ENCODE results near the gene RGS19. TPM values are rescaled to one million over a fixed set of nuclear protein-coding genes. Genes with fewer than 3 reads are reported as not detected.

The RGS19 gene
- total RNA-seq, 1 donor from 2014 or later: 31.5 TPM

DNA sequence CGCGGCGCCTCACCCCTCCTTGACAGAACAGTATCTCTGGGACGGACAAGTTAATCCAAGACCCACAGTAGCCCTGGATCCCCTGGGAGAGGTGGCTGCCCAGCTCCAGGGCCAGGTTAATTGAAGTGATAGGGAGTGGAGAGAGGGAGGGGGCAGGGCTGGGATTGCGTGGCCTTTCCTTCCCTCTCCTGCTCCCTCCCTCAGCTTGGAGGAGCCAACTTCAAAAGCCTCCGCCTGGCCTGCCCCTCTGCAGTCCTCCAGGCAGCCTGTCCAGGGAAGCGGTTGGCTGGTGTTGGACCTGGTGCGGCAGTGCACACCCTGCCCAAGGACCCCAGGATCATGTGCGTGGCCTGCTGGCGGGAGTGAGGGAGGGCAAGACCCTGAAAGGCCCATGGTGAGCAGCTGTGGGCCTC lies 43.4 kb downstream of the RGS19 start, which contains the start of gene C20orf204:
Gene C20orf204, plus strand, starts transcription at position 250 of the 413 bp plus-strand sequence. Its CDS starts 142 bp downstream, at position 392.
- DNase-seq (ENCODE audit: low spot score): no peak

DNA sequence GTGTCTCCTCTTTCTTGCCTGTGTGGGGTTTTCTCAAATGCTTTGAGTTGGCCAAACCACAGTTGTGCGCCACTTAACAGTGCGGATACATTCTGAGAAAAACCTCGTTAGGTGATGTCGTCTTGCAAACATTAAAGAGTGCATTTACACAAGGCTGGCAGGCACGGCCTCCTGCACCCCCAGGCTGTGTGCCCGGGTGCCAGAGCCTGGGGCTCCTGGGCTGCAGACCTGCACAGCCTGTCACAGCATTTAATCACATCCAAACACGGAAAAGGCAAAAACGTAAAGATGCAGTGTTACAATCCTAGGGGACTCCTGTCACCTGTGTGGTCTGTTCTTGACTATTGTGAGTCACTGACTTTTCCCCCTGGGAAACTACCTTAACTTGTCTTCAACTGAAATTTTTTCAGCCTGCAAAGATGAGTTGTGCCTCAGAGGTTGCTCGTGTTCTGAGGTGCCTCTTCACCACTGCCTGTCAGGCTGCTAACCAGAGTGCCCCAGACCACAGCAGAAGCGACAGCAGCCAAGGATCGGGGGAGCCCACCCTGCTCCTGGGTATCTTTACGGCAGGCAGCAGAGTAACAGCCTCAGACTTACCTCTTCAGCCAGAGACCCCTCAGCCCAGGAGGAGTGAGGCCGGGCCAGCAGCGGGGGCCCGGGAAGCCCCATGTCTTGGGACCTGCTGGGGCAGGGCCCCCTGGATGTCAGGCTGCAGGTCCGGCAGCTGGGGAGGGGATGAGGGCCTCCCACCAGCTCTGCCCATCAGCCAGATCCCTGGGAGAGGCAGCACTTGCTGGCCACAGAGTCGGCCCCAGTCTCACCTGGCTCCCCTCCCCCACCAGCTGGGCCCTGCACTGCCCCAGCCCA lies 44.0 kb downstream of the RGS19 start:
- DNase-seq (ENCODE audit: low spot score): no peak

DNA sequence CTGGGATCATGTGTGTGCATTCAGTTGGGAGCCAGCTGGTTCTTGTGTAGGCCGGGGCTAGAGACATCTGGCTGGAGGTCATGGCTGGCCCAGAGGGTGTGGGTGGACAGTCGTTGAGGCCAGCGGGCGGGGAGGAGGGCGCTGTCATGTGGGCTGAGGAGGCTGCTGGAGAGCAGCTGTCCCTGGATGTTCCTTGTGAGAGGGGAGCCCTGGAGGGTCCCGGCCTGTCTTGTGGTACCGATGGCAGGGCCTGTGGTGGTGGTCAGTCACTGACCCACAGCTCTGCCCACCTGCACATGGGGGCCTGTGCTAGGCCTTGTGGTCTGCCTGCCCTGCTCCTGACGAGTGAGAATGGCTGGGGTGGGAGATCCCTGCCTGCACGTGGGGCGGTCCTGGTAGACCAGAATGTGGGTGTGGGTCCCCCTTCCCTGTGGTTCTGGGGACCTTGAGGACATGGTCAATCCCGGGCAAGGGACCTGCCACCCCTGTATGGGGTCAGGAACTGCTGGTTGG lies 45.3 kb downstream of the RGS19 start:
- DNase-seq (ENCODE audit: low spot score): no peak

DNA sequence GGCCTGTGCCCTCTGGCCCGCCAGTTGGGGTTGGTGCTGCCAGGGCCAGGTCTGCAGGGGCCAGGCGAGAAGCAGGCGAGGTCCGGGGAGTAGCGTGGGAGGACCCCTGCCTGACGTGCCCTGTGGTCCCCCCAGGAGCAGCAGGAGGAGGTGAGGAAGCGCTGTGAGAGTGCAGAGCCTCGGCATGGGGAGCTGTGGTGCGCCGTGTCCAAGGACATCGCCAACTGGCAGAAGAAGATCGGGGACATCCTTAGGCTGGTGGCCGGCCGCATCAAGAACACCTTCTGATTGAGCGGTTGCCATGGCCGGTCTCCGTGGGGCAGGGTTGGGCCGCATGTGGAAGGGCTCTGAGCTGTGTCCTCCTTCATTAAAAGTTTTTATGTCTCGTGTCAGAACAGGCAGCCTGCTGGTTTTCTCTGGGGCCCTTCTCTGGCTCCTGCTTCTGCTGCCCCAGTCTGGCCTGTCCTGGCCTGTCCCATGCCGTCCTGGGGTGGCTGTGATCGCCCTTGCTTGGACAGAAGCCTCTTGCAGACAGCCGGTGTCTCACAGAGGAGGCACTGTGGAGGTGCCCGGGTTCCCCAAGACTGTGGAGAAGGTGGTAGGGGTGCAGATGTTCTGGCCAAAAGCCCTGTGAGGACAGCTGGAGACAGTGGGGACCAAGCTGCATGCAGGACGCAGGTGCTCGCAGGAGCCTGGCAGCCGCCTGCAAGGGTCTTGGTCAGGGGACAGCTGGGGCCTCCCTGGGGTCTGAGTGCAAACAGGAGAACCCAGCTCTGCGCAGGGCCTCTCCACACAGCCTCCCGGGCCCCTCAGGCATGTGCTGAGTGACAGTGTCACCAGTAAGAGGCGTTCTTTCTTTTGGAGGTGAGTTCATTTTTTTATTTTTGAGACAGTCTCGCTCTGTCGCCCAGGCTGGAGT lies 46.4 kb downstream of the RGS19 start:
- no peak for DNase-seq (ENCODE audit: low spot score)

DNA sequence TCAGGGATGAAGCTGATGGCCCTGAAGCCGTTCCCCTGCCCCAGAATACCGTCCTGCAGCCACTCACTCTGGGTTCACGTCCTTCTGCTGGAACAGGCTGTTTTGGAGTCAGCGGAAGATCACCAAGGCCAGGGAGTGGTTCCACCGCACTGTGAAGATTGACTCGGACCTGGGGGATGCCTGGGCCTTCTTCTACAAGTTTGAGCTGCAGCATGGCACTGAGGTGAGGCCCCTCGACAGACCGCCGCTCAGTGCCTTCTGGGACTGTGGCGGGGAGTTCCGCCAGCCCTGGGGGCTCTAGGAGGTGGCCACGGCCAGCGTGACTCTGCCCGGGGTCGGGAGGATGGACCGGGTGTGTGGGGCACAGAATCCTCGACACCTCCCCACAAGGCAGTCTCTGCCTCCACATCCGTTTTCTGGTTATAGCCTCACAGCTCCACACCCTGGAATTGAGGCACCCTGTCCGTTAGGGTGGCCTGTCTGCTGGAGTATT lies 47.5 kb downstream of the RGS19 start:
- DNase-seq (ENCODE audit: low spot score): no peak

DNA sequence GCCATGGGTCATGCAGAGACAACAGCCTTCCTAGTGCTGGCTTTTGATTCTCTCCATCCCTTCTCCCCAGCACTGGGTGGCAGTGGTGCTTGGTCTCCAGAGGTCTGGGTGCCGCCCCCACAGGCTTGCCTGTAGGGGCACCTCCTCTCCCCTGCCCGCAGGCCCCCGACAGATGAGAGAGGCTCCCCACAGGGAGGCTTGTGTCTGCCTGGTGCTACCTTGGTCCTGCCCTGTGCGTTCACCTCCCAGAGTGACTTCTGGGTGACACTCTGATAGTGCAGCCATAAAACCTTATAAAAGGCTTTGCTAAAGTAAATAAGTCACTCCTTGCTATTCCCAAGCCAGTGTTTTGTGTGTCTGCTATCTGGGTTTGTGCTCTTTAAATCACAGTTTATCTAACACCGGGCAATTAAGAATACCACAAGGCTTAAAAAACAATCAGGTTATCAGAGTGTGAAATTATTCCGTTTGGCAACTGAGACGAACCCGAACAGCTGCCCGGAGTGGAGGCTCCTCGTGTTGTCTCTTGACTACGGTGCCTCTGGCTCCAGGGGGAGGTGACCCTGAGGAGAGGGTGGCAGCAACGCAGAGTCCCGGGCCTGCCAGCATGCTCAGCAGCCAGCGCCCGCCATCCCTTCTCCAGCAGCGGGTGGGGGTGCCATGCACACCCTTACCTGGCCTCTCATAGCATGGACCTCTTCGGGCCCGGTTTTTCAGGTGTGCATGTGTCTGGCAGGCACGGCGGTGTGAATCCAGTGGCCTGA lies 48.8 kb downstream of the RGS19 start:
- DNase-seq (ENCODE audit: low spot score): no peak

DNA sequence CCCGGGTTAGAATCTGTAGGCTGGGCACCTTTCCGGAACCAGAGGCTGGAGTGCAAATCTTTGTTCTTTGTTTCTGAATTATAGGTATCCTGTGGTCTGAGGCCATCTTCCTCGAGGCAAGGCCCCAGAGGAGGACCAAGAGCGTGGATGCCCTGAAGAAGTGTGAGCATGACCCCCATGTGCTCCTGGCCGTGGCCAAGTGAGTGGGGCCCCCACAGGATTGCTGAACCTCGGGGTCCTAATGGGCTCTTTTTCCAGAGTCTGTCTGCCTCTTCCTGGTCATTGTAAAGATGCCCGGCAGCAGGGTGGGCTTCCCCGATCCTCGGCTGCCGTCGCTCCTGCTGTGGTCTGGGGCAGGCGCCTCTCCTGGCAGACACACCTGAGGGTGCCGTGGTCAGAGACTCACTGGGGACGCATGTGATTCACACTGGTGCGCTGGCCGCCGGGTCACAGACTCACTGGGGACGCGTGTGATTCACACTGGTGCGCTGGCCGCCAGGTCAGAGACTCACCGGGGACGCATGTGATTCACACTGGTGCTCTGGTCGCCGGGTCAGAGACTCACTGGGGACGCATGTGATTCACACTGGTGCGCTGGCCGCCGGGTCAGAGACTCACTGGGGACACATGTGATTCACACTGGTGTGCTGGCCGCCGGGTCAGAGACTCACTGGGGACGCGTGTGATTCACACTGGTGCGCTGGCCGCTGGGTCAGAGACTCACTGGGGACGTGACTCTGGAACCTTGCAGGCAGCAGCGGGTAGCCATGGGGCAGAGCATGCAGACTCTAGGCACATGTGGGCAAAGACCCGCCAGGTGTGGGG lies 49.8 kb downstream of the RGS19 start:
- DNase-seq (ENCODE audit: low spot score): no peak

DNA sequence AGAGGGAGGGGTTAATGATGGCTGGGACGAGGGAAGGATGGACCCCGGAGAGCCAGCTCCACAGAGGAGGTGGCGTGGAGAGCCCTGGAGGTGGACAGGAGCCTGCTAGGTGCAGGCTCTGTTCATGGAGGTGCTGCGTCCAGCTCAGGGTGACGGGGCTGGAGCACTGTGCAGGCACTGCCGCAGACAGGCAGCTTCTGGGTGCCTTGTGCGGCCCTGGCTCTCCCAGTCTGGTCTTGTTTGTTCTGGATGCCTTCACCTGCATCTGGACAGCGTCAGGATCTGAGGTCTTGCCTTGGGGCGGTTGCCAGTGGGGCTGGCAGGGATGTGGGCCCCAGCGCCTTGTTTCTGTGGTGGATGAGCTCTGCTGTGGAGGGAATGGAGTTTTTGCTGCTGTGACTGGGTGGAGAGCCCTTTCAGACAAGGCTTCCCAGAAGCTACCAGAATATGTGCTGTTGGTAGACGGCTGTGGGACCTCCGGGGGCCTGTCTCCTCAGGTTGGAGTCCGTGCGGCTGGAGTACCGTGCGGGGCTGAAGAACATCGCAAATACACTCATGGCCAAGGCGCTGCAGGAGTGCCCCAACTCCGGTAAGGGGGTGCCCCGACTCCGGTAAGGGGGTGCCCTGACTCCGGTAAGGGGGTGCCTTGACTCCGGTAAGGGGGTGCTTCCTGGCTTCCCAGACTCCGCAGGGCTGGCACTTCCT lies 51.2 kb downstream of the RGS19 start:
- no peak for DNase-seq (ENCODE audit: low spot score)

DNA sequence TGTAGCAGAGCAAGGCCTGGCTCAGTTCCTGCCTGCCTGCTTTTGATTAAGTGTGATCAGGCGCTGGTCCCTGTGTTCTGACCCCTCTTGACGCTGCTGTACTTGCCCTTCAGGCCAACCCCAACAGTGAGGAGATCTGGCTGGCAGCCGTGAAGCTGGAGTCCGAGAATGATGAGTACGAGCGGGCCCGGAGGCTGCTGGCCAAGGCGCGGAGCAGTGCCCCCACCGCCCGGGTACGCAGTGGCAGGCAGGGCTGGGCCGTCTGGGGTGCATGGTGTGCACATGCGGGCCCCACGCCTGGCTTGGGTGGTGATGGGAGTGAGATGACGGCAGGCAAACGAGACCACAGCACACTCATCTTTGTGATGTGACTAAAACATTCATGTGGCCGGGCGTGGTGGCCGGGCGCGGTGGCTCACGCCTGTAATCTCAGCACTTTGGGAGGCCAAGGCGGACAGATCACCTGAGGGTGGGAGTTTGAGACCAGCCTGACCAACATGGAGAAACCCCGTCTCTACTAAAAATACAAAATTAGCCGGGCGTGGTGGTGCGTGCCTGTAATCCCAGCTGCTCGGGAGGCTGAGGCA lies 53.4 kb downstream of the RGS19 start:
- no peak for DNase-seq (ENCODE audit: low spot score)

DNA sequence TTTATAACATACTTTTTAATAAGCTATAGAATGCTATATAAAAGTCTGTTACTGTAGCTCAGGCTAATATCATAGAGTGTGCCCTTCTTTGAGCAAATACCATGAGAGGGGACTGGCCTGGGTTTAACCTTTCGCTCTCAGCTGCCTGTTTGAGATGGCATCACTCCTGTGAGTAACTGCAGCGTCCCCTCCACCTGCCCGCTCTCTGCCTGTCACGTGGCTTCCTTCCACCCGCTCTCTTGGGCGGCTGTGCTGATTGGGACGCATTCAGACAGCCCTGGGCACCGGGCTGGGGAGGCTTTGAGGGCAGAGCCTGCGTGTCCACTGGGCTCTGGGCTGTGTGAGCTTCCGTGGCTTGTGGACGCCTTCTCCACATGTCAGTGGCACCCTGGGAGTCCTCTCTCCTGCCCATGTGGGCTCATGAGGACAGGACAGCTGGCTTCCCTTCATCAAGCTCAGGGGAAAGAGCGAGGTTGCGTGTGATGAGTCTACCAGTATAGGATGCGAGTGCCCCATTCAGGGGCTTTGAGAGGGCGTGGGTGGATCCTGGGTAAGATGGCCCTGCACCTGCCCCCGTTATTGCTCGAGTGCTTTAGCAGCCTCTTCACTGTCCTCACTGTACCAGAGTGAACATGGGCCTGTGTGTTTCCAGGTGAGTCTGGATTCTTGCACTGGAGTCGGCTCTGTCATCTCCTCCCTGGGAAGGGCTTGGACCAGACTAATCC lies 54.1 kb downstream of the RGS19 start:
- no peak for DNase-seq (ENCODE audit: low spot score)

DNA sequence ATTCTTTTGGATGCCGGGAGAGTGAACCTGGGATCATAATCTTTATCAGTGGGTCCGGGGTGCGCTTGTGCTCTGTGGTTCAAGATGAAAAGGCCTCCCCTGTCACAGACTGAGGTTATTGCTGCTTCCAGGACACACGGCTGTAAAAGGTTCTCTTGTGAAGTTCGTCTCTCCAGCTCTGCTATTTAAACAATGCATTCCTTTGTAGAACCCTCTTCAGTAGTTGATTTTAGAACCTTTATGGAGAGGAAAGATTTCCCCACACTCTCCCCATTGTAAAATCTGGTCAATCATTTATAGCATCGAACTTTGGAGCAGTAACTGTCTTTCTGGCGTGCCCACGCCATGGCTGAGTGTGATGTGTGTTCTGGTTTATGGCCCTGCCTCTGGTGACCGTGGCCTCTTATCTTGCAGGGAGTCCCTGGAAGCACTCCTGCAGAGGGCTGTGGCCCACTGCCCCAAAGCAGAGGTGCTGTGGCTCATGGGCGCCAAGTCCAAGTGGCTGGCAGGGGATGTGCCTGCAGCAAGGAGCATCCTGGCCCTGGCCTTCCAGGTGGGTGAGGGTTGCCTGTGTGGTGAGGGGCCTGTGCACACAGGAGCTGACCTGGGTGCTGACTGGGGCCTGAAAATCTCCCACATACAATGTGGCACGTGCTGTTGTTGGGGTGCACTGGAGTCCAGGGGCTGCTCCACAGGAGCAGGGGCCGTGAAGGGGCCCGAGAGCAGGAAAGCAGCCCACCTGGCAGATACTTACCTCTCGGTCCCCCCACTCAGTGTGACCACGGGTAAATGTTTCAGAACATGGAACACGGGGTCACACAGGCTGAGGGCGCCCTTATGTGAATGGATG lies 55.0 kb downstream of the RGS19 start:
- DNase-seq (ENCODE audit: low spot score): no peak

DNA sequence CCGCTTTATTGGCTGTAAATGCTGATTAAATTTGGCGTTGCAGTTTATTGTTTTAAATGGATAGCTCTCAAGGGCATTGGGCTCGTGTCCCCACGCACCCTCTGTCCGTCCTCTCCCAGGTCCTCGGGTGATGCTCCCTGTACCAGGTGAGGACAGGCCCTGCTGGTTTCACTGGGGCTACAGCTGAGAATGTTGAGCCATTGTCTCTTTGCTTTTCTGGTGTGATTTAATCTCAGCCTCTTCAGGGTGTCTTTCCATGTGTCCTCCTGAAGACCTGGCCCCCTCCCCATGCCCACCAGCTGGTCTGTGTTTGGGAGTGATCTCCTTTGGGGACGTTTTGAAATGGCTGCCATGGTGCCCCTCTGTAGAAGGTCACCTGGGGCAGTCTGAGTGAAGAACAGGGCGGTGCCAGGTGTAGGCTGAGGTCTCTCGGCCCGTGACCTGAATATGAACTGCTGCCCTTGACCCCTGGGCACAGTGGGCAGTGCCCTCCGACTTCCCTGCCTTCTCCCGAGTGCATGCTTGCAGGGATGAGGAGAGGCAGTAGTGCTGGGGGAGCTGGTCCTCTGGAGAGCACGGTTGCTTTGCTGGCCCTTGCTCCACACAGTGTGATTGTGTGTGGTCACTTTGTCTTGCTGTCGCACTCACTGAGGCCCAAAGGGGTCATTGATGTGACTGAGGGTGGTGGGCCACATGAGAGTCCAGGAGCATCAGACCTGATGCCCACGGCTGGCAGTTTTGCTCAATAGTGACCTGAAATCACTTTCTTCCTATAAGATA lies 55.8 kb downstream of the RGS19 start:
- no peak for DNase-seq (ENCODE audit: low spot score)

Other genes starting within 250 kb of the RGS19 start
- 1.7 TPM for gene ZBTB46, start 248.3 kb downstream of the RGS19 start, total RNA-seq (ENCODE audit: insufficient read depth, low replicate concordance)
- not detected for gene ABHD16B, start 218.0 kb downstream of the RGS19 start, total RNA-seq (ENCODE audit: insufficient read depth, low replicate concordance)
- 72.2 TPM for gene TPD52L2, start 214.2 kb downstream of the RGS19 start, total RNA-seq (ENCODE audit: insufficient read depth, low replicate concordance)
- gene DNAJC5, start 184.4 kb downstream of the RGS19 start, total RNA-seq (ENCODE audit: insufficient read depth, low replicate concordance): 25.5 TPM
- gene UCKL1, start 123.1 kb downstream of the RGS19 start, total RNA-seq (ENCODE audit: insufficient read depth, low replicate concordance): 48.2 TPM
- gene ZNF512B, start 109.6 kb downstream of the RGS19 start, total RNA-seq (ENCODE audit: insufficient read depth, low replicate concordance): 8.9 TPM
- 0.24 TPM for gene SAMD10, start 99.9 kb downstream of the RGS19 start, total RNA-seq (ENCODE audit: insufficient read depth, low replicate concordance)
- 44.1 TPM for gene PRPF6, start 98.4 kb downstream of the RGS19 start, total RNA-seq (ENCODE audit: insufficient read depth, low replicate concordance)
- 1.2 TPM for gene C20orf204, start 43.3 kb downstream of the RGS19 start, total RNA-seq (ENCODE audit: insufficient read depth, low replicate concordance)
- 8.7 TPM for gene SOX18, start 29.9 kb downstream of the RGS19 start, total RNA-seq (ENCODE audit: insufficient read depth, low replicate concordance)
- gene TCEA2, start 16.3 kb downstream of the RGS19 start, total RNA-seq (ENCODE audit: insufficient read depth, low replicate concordance): 20.9 TPM
- gene OPRL1, start 564 bp upstream of the RGS19 start, total RNA-seq (ENCODE audit: insufficient read depth, low replicate concordance): 2.9 TPM
- gene LKAAEAR1, start 4.9 kb upstream of the RGS19 start, total RNA-seq (ENCODE audit: insufficient read depth, low replicate concordance): 3.4 TPM
- 3.9 TPM for gene NPBWR2, start 28.0 kb upstream of the RGS19 start, total RNA-seq (ENCODE audit: insufficient read depth, low replicate concordance)
- gene MYT1, start 84.9 kb upstream of the RGS19 start, total RNA-seq (ENCODE audit: insufficient read depth, low replicate concordance): 1.2 TPM
- 65.7 TPM for gene PCMTD2, start 176.2 kb upstream of the RGS19 start, total RNA-seq (ENCODE audit: insufficient read depth, low replicate concordance)

All from umbilical cord (tissue), 2 donors.